ENCODE results near the gene GPR148. TPM values are rescaled to one million over a fixed set of nuclear protein-coding genes. Genes with fewer than 3 reads are reported as not detected.
A peak's percentile ranks its signal among the peaks of the same experiment; 100 is the strongest.

Gene GPR148
- total RNA-seq, 1 experiment from 2014 or later, result not detected

DNA sequence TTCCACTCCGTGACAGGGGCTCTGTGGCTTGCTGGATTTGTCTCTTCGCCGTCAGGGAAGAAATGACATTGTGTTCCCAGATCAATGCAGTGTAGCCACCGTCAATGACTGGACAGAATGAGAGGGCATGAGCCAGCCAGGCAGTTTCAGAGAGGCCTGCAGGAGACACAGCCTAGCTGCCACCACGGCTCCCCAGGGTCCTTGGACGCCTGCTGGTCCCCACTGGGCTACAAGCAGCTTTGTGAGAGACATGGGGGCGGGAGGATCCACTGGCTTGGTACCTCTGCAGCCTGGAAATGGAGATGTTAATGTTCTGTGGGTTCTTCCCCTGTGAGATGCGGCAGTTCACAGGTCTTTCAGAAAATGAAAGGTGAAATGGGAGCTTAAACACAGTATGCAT, 14.4 kb downstream of the GPR148 start:
- H3K36me3 ChIP-seq (ENCODE audit: control insufficient read depth, insufficient read depth, low read length), result no peaks in the 10 kb centered on the region
- Mint-ChIP-seq H3K4me3 (ENCODE audit: unreplicated experiment) (no peak overlapping the region), H3K9me3 (ENCODE audit: unreplicated experiment) (no peaks in the 10 kb centered on the region), H3K4me1 (ENCODE audit: low read depth, unreplicated experiment) (peaks cover 25% of the 10 kb centered on the region), H3K27ac (ENCODE audit: unreplicated experiment) (peak overlapping the region; percentile 60), H3K27me3 (ENCODE audit: insufficient read depth, unreplicated experiment) (no peaks in the 10 kb centered on the region), H3K36me3 (ENCODE audit: insufficient read depth, unreplicated experiment) (peaks cover 7% of the 10 kb centered on the region)
- POLR2A ChIA-PET, result no interaction called here
- H3K9me3 ChIP-seq, result no peaks in the 10 kb centered on the region
- H3K27me3 ChIP-seq (replicated peaks; ENCODE audit: control insufficient read depth, insufficient read depth, low read length), result no peaks in the 10 kb centered on the region
- DNase-seq, result no peak
- TF ChIP-seq, protein P1, sequence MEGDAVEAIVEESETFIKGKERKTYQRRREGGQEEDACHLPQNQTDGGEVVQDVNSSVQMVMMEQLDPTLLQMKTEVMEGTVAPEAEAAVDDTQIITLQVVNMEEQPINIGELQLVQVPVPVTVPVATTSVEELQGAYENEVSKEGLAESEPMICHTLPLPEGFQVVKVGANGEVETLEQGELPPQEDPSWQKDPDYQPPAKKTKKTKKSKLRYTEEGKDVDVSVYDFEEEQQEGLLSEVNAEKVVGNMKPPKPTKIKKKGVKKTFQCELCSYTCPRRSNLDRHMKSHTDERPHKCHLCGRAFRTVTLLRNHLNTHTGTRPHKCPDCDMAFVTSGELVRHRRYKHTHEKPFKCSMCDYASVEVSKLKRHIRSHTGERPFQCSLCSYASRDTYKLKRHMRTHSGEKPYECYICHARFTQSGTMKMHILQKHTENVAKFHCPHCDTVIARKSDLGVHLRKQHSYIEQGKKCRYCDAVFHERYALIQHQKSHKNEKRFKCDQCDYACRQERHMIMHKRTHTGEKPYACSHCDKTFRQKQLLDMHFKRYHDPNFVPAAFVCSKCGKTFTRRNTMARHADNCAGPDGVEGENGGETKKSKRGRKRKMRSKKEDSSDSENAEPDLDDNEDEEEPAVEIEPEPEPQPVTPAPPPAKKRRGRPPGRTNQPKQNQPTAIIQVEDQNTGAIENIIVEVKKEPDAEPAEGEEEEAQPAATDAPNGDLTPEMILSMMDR (IDR thresholded peaks at IDR 0.05; ENCODE audit: insufficient read depth in 1 of 2, low read depth in 1 of 2, low read length in 1 of 2, severe bottlenecking in 1 of 2, unreplicated experiment in 1 of 2), result no peak
- BruUV-seq (replicated peaks), result no TSS peak
- peaks cover 26% of the 10 kb centered on the region for H3K4me1 ChIP-seq
- H3K4me3 ChIP-seq (ENCODE audit: low read depth, low read length), result no peak overlapping the region
- CTCF ChIA-PET, result no interaction called here
- intact Hi-C loops (cut with micrococcal nuclease; ENCODE audit: unreplicated experiment), result no loop called here

- Histone ChIP-seq H3K36me3 (ENCODE audit: control insufficient read depth, insufficient read depth, low read length) (no peaks in the 10 kb centered on the region), H3K9me3 (no peaks in the 10 kb centered on the region), H3K27me3 (replicated peaks; ENCODE audit: control insufficient read depth, insufficient read depth, low read length) (no peaks in the 10 kb centered on the region), H3K4me1 (peaks cover 26% of the 10 kb centered on the region), H3K4me3 (ENCODE audit: low read depth, low read length) (no peak overlapping the region)
- no TSS peak for BruUV-seq (replicated peaks)
- Mint-ChIP-seq H3K4me3 (ENCODE audit: unreplicated experiment) (peak overlapping the region; percentile 51), H3K36me3 (ENCODE audit: insufficient read depth, unreplicated experiment) (peaks cover 7% of the 10 kb centered on the region), H3K9me3 (ENCODE audit: unreplicated experiment) (no peaks in the 10 kb centered on the region), H3K4me1 (ENCODE audit: low read depth, unreplicated experiment) (peaks cover 25% of the 10 kb centered on the region), H3K27ac (ENCODE audit: unreplicated experiment) (peak overlapping the region; percentile 84), H3K27me3 (ENCODE audit: insufficient read depth, unreplicated experiment) (no peaks in the 10 kb centered on the region)
- TF ChIP-seq, protein P1 (IDR thresholded peaks at IDR 0.05; ENCODE audit: insufficient read depth in 1 of 2, low read depth in 1 of 2, low read length in 1 of 2, severe bottlenecking in 1 of 2, unreplicated experiment in 1 of 2), result no peak
- ChIA-PET CTCF (interaction anchor here (0.6 kb wide), 1 partner anchor 12 kb away, joined by 5 read pairs; no protein-coding TSS in a partner anchor), POLR2A (interaction anchor here (1.0 kb wide), 1 partner anchor 12 kb away, joined by 11 read pairs; no protein-coding TSS in a partner anchor)
- intact Hi-C loops (cut with micrococcal nuclease; ENCODE audit: unreplicated experiment), result loop anchor here (1.0 kb wide), 1 partner anchor 11 kb away; the partner anchor contains the start of gene AMER3
- peak; percentile 86 to 93 for DNase-seq
These were observed 15.6 kb downstream of the GPR148 start for GRCh38 chr2:130744287-130745117.

DNA sequence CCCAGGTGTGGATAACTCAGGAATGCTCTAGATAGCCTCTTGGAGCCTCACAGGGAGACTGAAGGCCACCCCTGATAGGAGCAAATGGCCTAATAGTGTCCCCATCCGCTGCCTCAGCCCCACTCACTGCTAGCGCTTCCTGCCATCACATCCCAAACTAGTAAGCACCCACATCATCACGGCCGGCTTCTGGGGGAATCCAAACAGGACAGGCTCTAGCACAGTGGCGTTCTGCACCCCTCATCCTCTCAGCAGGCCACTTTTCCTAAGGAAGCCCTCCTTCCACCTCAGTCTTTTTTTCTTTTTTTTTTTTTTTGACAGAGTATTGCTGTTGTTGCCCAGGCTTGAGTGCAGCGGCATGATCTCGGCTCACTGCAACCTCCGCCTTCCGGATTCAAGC, 20.2 kb downstream of the GPR148 start:
- Histone ChIP-seq H3K27me3 (replicated peaks; ENCODE audit: control insufficient read depth, insufficient read depth, low read length) (no peaks in the 10 kb centered on the region), H3K4me1 (peaks cover 14% of the 10 kb centered on the region), H3K9me3 (no peaks in the 10 kb centered on the region), H3K4me3 (ENCODE audit: low read depth, low read length) (no peak overlapping the region), H3K36me3 (ENCODE audit: control insufficient read depth, insufficient read depth, low read length) (no peaks in the 10 kb centered on the region)
- DNase-seq, result no peak
- Mint-ChIP-seq H3K27ac (ENCODE audit: unreplicated experiment) (no peak overlapping the region), H3K36me3 (ENCODE audit: insufficient read depth, unreplicated experiment) (peaks cover 7% of the 10 kb centered on the region), H3K9me3 (ENCODE audit: unreplicated experiment) (no peaks in the 10 kb centered on the region), H3K27me3 (ENCODE audit: insufficient read depth, unreplicated experiment) (peaks cover 4% of the 10 kb centered on the region), H3K4me1 (ENCODE audit: low read depth, unreplicated experiment) (peaks cover 12% of the 10 kb centered on the region), H3K4me3 (ENCODE audit: unreplicated experiment) (no peak overlapping the region)
- ChIA-PET POLR2A (no interaction called here), CTCF (no interaction called here)
- no TSS peak for BruUV-seq (replicated peaks)
- TF ChIP-seq, protein P1 (IDR thresholded peaks at IDR 0.05; ENCODE audit: insufficient read depth in 1 of 2, low read depth in 1 of 2, low read length in 1 of 2, severe bottlenecking in 1 of 2, unreplicated experiment in 1 of 2), result no peak
- intact Hi-C loops (cut with micrococcal nuclease; ENCODE audit: unreplicated experiment), result no loop called here
